Nephron (organoid): ENCODE results near the gene IGF2.

Experiments used
- H3K27ac Mint-ChIP-seq, 3 experiments: 2 replicates each; pipeline ENCODE4 v1.8.0; 2020; ENCODE audit warnings: mixed read lengths in 3 of 3, mild to moderate bottlenecking in 2 of 3, moderate library complexity in 1 of 3
- H3K27me3 Mint-ChIP-seq: 2 replicates; pipeline ENCODE4 v1.8.0; 2021; ENCODE audit warnings: low read depth, mild to moderate bottlenecking, moderate library complexity, mixed read lengths
- H3K36me3 Mint-ChIP-seq: 2 replicates; pipeline ENCODE4 v1.8.0; 2020; ENCODE audit warnings: low read depth, mixed read lengths
- H3K4me1 Mint-ChIP-seq: 2 replicates; pipeline ENCODE4 v1.8.0; 2020; ENCODE audit warnings: mixed read lengths
- H3K4me3 Mint-ChIP-seq, 3 experiments: 2 replicates each; pipeline ENCODE4 v1.8.0; 2020; ENCODE audit warnings: mild to moderate bottlenecking in 3 of 3, mixed read lengths in 3 of 3, moderate library complexity in 2 of 3
- H3K9me3 Mint-ChIP-seq: 2 replicates; pipeline ENCODE4 v1.8.0; 2020; ENCODE audit warnings: mixed read lengths
- CTCF ChIP-seq, 3 experiments: fragments of 200-600 bp; sonication (generic); IDR thresholded peaks; one replicate each; pipeline ENCODE4 v1.5.0; 2021; ENCODE audit warnings: antibody characterized with exemption in 3 of 3; ENCODE audit not compliant: unreplicated experiment in 3 of 3

Gene IGF2

GRCh38 chr11:2139621-2140337 lies 590 bp upstream of the IGF2 start:
- Mint-ChIP-seq H3K4me1 (peaks cover 19% of the 10 kb centered on the region), H3K36me3 (peaks cover 20% of the 10 kb centered on the region), H3K27me3 (peaks cover 84% of the 10 kb centered on the region), H3K27ac (peak overlapping the region; percentile 68 to 99 (median 92)), H3K4me3 (peak overlapping the region; percentile 85 to 90 (median 86)), H3K9me3 (no peaks in the 10 kb centered on the region)
- TF ChIP-seq CTCF (IDR thresholded peaks at IDR 0.05; ENCODE audit: unreplicated experiment in 3 of 3), result peak in 1 of 3 experiments; percentile 22

- Mint-ChIP-seq H3K27me3 (peaks cover 80% of the 10 kb centered on the region), H3K9me3 (no peaks in the 10 kb centered on the region), H3K4me1 (peaks cover 22% of the 10 kb centered on the region), H3K4me3 (peak overlapping the region; percentile 87 to 94 (median 90)), H3K27ac (peak overlapping the region in 2 of 3 experiments; percentile 91 to 94), H3K36me3 (peaks cover 23% of the 10 kb centered on the region)
- TF ChIP-seq CTCF (IDR thresholded peaks at IDR 0.05; ENCODE audit: unreplicated experiment in 3 of 3), result no peak
These were observed 612 bp downstream of the IGF2 start for GRCh38 chr11:2138431-2139122.

GRCh38 chr11:2138068-2138430 lies 1.1 kb downstream of the IGF2 start:
- peaks cover 80% of the 10 kb centered on the region for H3K27me3 Mint-ChIP-seq
- peaks cover 29% of the 10 kb centered on the region for H3K36me3 Mint-ChIP-seq
- TF ChIP-seq CTCF (IDR thresholded peaks at IDR 0.05; ENCODE audit: unreplicated experiment in 3 of 3), result no peak
- no peaks in the 10 kb centered on the region for H3K9me3 Mint-ChIP-seq
- peaks cover 27% of the 10 kb centered on the region for H3K4me1 Mint-ChIP-seq
- peak overlapping the region in 2 of 3 experiments; percentile 91 to 94 for H3K27ac Mint-ChIP-seq
- peak overlapping the region; percentile 87 to 94 (median 90) for H3K4me3 Mint-ChIP-seq

GRCh38 chr11:2137202-2138067 lies 1.8 kb downstream of the IGF2 start:
- H3K27ac Mint-ChIP-seq, result peak overlapping the region; percentile 50 to 87 (median 82)
- TF ChIP-seq CTCF (IDR thresholded peaks at IDR 0.05; ENCODE audit: unreplicated experiment in 3 of 3), result no peak
- H3K9me3 Mint-ChIP-seq, result no peaks in the 10 kb centered on the region
- peaks cover 80% of the 10 kb centered on the region for H3K27me3 Mint-ChIP-seq
- H3K4me1 Mint-ChIP-seq, result peaks cover 21% of the 10 kb centered on the region
- peaks cover 33% of the 10 kb centered on the region for H3K36me3 Mint-ChIP-seq
- peak overlapping the region; percentile 93 to 96 (median 95) for H3K4me3 Mint-ChIP-seq

- Mint-ChIP-seq H3K36me3 (peaks cover 36% of the 10 kb centered on the region), H3K27ac (peak overlapping the region; percentile 50 to 87 (median 82)), H3K4me3 (peak overlapping the region; percentile 93 to 96 (median 95)), H3K4me1 (peaks cover 21% of the 10 kb centered on the region), H3K27me3 (peaks cover 80% of the 10 kb centered on the region), H3K9me3 (no peaks in the 10 kb centered on the region)
- TF ChIP-seq CTCF (IDR thresholded peaks at IDR 0.05; ENCODE audit: unreplicated experiment in 3 of 3), result no peak
These were observed 2.3 kb downstream of the IGF2 start for GRCh38 chr11:2136952-2137201.
